Mucosa of descending colon (tissue), 3 donors: ENCODE data around the gene G6PC3. TPM values are rescaled to one million over a fixed set of nuclear protein-coding genes. Genes with fewer than 3 reads are reported as not detected.

ENCODE experiments used
- ATAC-seq: fragments of 200-7000 bp; cut with Tn5 transposase; one replicate; pipeline ENCODE4 v1.9.1; 2020; ENCODE audit warnings: mild to moderate bottlenecking, moderate library complexity
- DNase-seq, 3 donors: peaks; one replicate each; pipeline ENCODE4 v3.0.0-alpha.2; 2020
- H3K36me3 ChIP-seq: fragments of 200-600 bp; one replicate; pipeline ENCODE4 v1.8.0; 2021; ENCODE audit warnings: low read depth, mild to moderate bottlenecking
- H3K4me1 ChIP-seq: fragments of 200-600 bp; one replicate; pipeline ENCODE4 v1.8.0; 2021; ENCODE audit warnings: low read depth, mild to moderate bottlenecking
- H3K4me3 ChIP-seq: fragments of 200-600 bp; one replicate; pipeline ENCODE4 v1.8.0; 2021; ENCODE audit warnings: mild to moderate bottlenecking
- H3K9me3 ChIP-seq: fragments of 200-600 bp; one replicate; pipeline ENCODE4 v1.8.0; 2021; ENCODE audit warnings: mild to moderate bottlenecking
- intact Hi-C, 2 donors: fragments of 100-400 bp; cut with DNase I in 1 of 2; cut with micrococcal nuclease in 1 of 2; formaldehyde crosslinking; loops; one replicate each; pipeline versions ENCODE4 v1.11.0 to v1.11.1; 2022; cut with DNase I, micrococcal nuclease
- total RNA-seq, 3 donors: library from RNA; stranded (reverse); fragmentation: NEBNext Ultra II Directional in 2 of 3; extraction: Animal tissue kit (Norgen Biotek cat#: 25700) in 2 of 3; gene quantifications; one replicate each; pipeline versions ENCODE4 v1.2.1 to v1.2.4, GENCODE V29; 2021 to 2023
- TF ChIP-seq, protein P1 (sequence below): fragments of 200-600 bp; IDR thresholded peaks from one replicate; pipeline ENCODE4 v1.8.0; 2022; ENCODE audit warnings: antibody characterized with exemption, mild to moderate bottlenecking
- donor health status: DM: no; HTN: no; CAD: no; lungs with moderate emphysema.
- donor health status: DM: no; HTN: no; CAD: no.
- donor health status: DM: no; HTN: yes; CAD: no.

Gene G6PC3
- total RNA-seq, 3 donors from 2014 or later, result 29.5 to 48.1 (median 30.0) TPM

DNA sequence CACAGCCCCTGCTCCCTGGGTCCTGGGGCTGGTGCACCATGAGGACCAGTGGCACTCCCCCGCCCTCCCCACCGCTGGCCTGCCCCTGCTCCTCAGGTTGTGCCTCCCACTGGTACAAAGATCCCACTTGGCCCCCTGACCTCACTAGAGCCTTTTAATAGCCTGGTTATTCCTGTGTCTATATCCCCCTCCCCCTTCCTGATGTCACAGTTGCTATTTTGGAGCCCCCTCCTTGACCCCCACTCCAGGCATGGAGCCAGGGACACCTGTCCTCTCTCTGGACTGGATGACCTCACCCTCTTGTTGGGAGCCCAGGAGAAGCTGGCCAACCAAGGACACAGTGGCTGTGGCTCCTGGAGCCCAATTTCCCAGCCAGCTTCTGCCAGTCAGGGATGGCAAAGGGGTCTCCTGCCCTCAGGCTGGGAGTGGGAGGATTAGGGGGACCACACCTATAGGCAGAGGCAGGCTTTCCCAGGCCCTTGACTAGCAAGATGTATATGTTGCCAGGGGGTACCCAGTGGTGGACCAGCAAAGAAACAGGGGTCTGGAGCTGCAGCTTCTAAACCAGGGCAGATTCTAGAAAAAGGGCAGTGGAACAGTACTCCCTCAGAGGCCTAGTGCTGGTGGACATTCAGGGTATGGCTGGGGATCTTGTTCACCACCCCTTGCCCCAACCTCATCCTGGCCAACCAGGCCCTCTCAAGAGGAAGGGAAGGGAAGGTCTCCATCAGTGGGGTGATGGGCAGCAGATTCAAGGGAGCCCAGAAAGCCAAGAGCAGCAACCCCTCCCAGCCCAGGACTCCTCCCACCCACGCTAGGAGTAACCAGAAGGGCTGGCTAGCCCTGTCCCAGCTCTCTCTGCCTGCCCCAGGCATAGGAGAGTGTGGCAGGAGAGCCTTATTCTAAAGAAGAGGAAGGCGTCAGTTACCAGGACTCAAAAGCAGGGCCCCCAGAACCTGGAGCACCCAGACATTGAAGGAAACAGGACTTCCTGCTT is 42.0 kb downstream of the G6PC3 start:
- Histone ChIP-seq H3K36me3 (no peaks in the 10 kb centered on the region), H3K9me3 (no peaks in the 10 kb centered on the region), H3K4me1 (peaks cover 37% of the 10 kb centered on the region), H3K4me3 (no peak overlapping the region)
- intact Hi-C loops, result no loop called here
- DNase-seq (no peak), ATAC-seq (no peak)
- TF ChIP-seq, protein P1, sequence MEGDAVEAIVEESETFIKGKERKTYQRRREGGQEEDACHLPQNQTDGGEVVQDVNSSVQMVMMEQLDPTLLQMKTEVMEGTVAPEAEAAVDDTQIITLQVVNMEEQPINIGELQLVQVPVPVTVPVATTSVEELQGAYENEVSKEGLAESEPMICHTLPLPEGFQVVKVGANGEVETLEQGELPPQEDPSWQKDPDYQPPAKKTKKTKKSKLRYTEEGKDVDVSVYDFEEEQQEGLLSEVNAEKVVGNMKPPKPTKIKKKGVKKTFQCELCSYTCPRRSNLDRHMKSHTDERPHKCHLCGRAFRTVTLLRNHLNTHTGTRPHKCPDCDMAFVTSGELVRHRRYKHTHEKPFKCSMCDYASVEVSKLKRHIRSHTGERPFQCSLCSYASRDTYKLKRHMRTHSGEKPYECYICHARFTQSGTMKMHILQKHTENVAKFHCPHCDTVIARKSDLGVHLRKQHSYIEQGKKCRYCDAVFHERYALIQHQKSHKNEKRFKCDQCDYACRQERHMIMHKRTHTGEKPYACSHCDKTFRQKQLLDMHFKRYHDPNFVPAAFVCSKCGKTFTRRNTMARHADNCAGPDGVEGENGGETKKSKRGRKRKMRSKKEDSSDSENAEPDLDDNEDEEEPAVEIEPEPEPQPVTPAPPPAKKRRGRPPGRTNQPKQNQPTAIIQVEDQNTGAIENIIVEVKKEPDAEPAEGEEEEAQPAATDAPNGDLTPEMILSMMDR, result no peak

GRCh38 chr17:44113382-44113781 is 42.8 kb downstream of the G6PC3 start:
- TF ChIP-seq, protein P1, result no peak
- intact Hi-C loops, result no loop called here
- ATAC-seq (no peak), DNase-seq (no peak)
- peaks cover 30% of the 10 kb centered on the region for H3K4me1 ChIP-seq
- H3K36me3 ChIP-seq, result no peaks in the 10 kb centered on the region
- H3K9me3 ChIP-seq, result no peaks in the 10 kb centered on the region
- H3K4me3 ChIP-seq, result no peak overlapping the region

DNA sequence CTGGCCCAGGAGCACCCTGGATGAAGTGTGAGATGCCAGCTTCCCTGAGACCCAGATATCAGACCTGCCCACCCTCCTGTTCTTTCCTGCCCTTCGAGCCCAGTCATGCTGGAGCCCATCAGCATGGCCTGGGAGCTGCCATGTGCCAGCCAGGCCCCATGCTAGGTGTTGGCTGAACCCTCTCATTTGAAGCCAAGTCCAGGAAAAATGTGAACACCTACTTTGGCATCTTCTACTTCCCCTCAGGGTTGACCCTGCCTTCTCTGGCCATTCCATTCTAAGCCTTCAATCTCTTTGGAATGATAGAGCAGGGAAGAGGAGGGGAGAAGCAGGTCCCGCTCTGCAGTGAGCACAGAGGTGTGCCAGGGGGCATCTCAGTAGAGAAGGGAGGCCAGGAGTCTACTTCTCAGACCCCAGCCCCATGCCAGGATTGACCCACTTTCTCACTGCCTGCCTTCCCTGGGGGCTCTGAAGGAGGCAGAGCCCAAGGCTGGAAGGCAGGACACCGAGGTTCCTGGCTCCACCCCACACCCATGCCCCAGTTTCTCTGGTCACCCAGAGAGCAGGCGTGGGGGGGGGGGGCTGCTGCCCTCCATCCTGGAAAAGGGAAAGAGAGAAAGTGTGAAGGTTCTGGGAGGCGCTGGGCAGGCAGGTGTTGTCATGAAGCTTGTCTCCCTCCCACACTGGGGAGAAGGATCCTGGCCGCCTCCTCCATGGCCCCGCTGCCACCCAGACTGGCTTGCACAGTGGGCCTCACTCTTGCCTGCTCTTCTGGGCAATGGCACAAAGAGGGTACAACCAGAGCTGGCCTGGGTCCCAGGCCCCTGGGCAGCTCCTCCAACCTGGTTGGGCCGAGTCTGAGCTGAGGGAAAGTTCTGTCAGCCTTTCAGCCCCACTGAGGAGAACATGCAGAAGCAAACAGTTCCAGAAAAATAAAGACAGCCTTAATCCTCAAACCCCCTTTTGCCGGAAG is 43.6 kb downstream of the G6PC3 start:
- no peak for ATAC-seq
- Histone ChIP-seq H3K4me3 (no peak overlapping the region), H3K36me3 (no peaks in the 10 kb centered on the region), H3K4me1 (peaks cover 31% of the 10 kb centered on the region), H3K9me3 (no peaks in the 10 kb centered on the region)
- no peak for DNase-seq
- TF ChIP-seq, protein P1, result no peak
- intact Hi-C loops, result no loop called here

DNA sequence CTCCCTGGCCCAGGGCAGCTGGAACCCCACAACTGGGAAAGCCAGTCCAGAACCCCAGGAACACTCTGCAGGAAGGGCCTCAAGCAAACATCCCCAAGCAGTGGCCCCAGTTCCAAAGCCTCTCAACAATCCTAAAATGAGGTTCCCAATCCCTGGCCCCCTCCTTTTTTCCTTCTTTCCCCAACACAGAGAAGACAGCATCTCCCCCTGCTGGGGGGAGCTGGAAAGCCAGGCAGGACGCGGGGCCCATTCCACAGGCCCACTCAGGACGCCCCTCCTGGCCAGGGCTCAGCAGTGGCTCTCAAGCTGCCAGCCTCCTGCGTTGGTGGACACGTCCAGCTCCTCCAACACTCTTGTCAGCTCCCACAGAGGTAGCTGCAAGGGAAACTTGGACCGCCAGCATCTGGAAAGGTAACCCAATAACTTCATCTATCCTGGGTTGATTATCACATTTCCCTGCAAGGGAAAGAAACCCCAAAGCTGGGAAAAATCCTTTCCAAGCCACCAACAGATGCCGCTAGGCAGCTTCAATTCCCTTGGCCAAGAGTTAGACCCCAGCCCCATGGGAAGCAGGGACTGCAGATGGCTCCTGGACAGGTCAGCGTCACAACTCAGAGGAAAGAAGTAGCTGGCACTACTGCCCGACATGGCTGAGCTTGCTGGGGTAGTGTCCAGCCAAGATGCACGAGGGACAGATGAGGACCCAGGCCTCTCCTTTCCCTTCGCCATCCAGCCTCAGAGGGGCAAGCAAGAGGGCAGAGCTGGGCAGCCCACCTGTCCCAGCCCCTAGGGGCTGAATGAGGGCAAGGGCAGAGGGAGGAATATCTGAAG is 45.3 kb downstream of the G6PC3 start:
- Histone ChIP-seq H3K36me3 (no peaks in the 10 kb centered on the region), H3K4me1 (peaks cover 14% of the 10 kb centered on the region), H3K4me3 (no peak overlapping the region), H3K9me3 (no peaks in the 10 kb centered on the region)
- TF ChIP-seq, protein P1, result peak; percentile 27
- ATAC-seq (no peak), DNase-seq (no peak)
- intact Hi-C loops, result no loop called here

DNA sequence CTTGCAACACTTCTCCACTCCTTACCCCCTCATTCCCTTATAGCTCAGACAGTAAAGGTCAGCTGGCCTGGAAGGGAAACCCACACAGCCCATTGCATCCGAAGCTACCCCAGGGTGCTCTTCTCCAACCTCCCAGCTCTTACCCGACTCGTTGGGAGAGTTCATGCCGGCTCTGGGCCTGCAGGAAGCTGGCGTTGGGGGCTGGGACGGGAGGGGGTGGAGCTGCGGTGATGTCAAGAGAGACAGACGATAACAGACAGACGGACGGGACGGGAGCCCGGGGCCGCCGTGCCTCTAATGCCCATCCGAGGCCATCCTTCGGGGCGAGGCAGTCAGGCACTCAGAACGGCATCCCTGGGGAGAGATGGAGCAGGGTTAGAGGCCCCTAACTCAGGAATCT is 46.8 kb downstream of the G6PC3 start:
- intact Hi-C loops, result no loop called here
- TF ChIP-seq, protein P1, result no peak
- no peak overlapping the region for H3K4me3 ChIP-seq
- ATAC-seq, result no peak
- H3K9me3 ChIP-seq, result no peaks in the 10 kb centered on the region
- H3K36me3 ChIP-seq, result no peaks in the 10 kb centered on the region
- no peak for DNase-seq
- H3K4me1 ChIP-seq, result peaks cover 5% of the 10 kb centered on the region
